ENCODE data around the gene MTHFD2L. TPM values are rescaled to one million over a fixed set of nuclear protein-coding genes. Genes with fewer than 3 reads are reported as not detected.

Gene MTHFD2L
- total RNA-seq, 2 donors from 2014 or later, result 13.2 to 13.8 TPM

DNA sequence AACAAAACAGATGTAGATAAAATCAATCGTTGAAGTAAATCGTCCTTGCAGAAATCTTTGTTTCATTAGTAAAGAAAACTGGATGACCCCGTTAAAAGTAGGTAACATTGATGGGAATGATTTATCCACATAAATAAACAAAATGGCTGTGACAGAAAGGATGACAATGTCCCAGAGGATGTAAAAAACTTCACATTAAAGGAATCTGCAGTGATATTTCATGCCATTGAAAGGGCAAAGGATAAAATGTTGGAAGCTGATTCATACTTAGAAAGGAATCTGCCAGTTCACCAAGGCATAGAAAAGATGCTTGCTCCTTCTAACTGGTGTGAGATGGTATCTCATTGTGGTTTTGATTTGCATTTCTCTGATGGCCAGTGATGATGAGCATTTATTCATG, 126.1 kb downstream of the MTHFD2L start:
- intact Hi-C loops (cut with DNase I), result no loop called here
- H3K27me3 ChIP-seq, result no peaks in the 10 kb centered on the region
- WGBS, 2 donors, result 28 to 35% methylated on average over 3 of the region's 3 CpGs
- DNase-seq (no peak), ATAC-seq (no peak)
- no peaks in the 10 kb centered on the region for H3K36me3 ChIP-seq (replicated peaks in 1 of 2; ENCODE audit: insufficient read depth in 1 of 2, low read depth in 2 of 2)
- H3K9me3 ChIP-seq, result no peaks in the 10 kb centered on the region
- H3K27ac ChIP-seq, result no peak overlapping the region
- peaks cover 8% of the 10 kb centered on the region for H3K4me1 ChIP-seq
- no peak for TF ChIP-seq POLR2A (IDR thresholded peaks at IDR 0.05)
- TF ChIP-seq, protein P1, sequence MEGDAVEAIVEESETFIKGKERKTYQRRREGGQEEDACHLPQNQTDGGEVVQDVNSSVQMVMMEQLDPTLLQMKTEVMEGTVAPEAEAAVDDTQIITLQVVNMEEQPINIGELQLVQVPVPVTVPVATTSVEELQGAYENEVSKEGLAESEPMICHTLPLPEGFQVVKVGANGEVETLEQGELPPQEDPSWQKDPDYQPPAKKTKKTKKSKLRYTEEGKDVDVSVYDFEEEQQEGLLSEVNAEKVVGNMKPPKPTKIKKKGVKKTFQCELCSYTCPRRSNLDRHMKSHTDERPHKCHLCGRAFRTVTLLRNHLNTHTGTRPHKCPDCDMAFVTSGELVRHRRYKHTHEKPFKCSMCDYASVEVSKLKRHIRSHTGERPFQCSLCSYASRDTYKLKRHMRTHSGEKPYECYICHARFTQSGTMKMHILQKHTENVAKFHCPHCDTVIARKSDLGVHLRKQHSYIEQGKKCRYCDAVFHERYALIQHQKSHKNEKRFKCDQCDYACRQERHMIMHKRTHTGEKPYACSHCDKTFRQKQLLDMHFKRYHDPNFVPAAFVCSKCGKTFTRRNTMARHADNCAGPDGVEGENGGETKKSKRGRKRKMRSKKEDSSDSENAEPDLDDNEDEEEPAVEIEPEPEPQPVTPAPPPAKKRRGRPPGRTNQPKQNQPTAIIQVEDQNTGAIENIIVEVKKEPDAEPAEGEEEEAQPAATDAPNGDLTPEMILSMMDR (IDR thresholded peaks at IDR 0.05), result no peak
- no peak overlapping the region for H3K4me3 ChIP-seq

DNA sequence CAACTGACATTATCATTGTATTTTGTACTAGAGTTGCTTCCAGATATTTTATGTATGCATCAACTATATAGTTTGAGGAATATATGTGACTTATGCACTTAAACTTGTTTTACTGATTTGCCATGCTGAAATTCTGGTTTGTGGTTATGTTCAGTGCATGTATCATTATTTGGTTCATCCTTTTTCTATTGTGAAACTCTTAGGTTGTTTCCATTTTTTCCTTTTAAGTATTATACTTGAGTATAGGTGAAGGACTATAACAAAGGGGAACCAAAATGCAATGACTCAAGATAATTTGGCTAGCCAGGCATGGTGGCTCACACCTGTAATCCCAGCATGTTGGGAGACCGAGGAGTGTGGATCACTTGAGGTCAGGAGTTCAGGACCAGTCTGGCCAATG, 129.2 kb downstream of the MTHFD2L start:
- intact Hi-C loops (cut with DNase I), result no loop called here
- no peak for DNase-seq
- 94 to 96% methylated on average over 1 of the region's 1 CpG for WGBS, 2 donors
- no peak for ATAC-seq
- TF ChIP-seq, protein P1 (IDR thresholded peaks at IDR 0.05), result no peak
- no peak for TF ChIP-seq POLR2A (IDR thresholded peaks at IDR 0.05)
- Histone ChIP-seq H3K9me3 (no peaks in the 10 kb centered on the region), H3K27ac (no peak overlapping the region), H3K4me3 (no peak overlapping the region), H3K27me3 (no peaks in the 10 kb centered on the region), H3K4me1 (peaks cover 8% of the 10 kb centered on the region), H3K36me3 (replicated peaks in 1 of 2; ENCODE audit: insufficient read depth in 1 of 2, low read depth in 2 of 2) (no peaks in the 10 kb centered on the region)

DNA sequence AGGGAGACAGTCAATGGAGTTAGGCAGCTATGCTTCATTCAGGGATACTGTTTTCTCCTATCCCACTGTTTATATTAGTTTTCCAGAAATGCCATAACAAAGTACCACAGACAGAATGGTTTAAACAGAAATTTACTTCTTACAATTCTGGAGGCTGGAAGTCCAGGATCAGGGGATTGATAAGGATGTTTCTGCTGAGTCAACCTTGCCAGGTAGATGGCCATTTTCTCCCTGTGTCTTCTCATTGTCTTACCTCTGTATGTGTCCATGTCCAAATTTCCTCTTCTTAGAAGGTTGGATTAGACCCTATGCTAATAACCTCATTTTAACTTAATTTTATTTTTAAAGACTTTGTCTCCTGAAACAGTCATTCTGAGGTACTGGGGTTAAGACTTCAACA, 129.9 kb downstream of the MTHFD2L start:
- DNase-seq, result no peak
- TF ChIP-seq, protein P1 (IDR thresholded peaks at IDR 0.05), result no peak
- no peak for TF ChIP-seq POLR2A (IDR thresholded peaks at IDR 0.05)
- no peak overlapping the region for H3K27ac ChIP-seq
- H3K36me3 ChIP-seq (replicated peaks in 1 of 2; ENCODE audit: insufficient read depth in 1 of 2, low read depth in 2 of 2), result no peaks in the 10 kb centered on the region
- H3K9me3 ChIP-seq, result no peaks in the 10 kb centered on the region
- H3K4me3 ChIP-seq, result no peak overlapping the region
- H3K27me3 ChIP-seq, result no peaks in the 10 kb centered on the region
- no peak for ATAC-seq
- peaks cover 8% of the 10 kb centered on the region for H3K4me1 ChIP-seq
- intact Hi-C loops (cut with DNase I), result no loop called here

GRCh38 chr4:74291471-74291870, 133.6 kb downstream of the MTHFD2L start:
- no peak for ATAC-seq
- H3K9me3 ChIP-seq, result no peaks in the 10 kb centered on the region
- H3K27me3 ChIP-seq, result no peaks in the 10 kb centered on the region
- H3K4me3 ChIP-seq, result no peak overlapping the region
- H3K36me3 ChIP-seq (replicated peaks in 1 of 2; ENCODE audit: insufficient read depth in 1 of 2, low read depth in 2 of 2), result no peaks in the 10 kb centered on the region
- intact Hi-C loops (cut with DNase I), result no loop called here
- no peaks in the 10 kb centered on the region for H3K4me1 ChIP-seq
- TF ChIP-seq POLR2A (IDR thresholded peaks at IDR 0.05), result no peak
- TF ChIP-seq, protein P1 (IDR thresholded peaks at IDR 0.05), result no peak
- no peak for DNase-seq
- no peak overlapping the region for H3K27ac ChIP-seq
- 79 to 96% methylated on average over 1 of the region's 1 CpG for WGBS, 2 donors

DNA sequence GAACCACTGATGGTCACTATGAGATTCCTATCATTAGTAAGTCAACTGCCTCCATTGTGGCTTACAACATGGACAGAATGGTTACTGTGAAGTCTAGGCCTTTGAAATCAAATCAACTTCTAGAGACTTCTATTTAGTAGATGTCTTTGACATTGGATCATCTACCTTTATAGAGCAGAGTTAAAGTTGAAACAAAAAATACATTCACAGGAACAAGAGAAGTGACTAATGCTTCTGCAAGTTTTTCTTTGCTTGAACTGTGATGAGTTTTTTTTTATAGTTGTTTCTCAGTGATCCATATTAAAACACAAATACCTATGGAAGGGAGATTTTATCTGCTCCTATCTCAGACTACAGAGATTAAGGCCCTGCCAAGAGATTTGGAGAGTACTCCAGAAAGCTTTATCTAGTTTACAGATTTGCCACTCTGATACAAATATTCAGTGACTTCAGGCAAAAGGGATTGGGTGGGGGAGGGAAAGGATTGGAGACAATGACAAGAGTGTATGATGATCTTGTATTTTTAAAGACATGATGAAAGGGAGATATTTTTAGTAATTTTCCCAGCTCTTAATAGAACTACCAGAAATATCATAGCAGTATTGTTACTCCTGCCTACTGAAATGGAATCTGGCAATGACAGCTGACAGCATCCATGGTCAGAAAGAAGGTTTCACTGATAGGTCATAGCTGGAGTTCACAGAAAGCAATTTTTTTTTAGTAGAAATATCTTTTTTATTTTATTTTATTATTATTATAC, 134.4 kb downstream of the MTHFD2L start:
- intact Hi-C loops (cut with DNase I), result no loop called here
- Histone ChIP-seq H3K4me3 (no peak overlapping the region), H3K27me3 (no peaks in the 10 kb centered on the region), H3K9me3 (no peaks in the 10 kb centered on the region), H3K4me1 (no peaks in the 10 kb centered on the region), H3K36me3 (replicated peaks in 1 of 2; ENCODE audit: insufficient read depth in 1 of 2, low read depth in 2 of 2) (no peaks in the 10 kb centered on the region), H3K27ac (no peak overlapping the region)
- ATAC-seq, result no peak
- no peak for DNase-seq
- no peak for TF ChIP-seq POLR2A (IDR thresholded peaks at IDR 0.05)
- TF ChIP-seq, protein P1 (IDR thresholded peaks at IDR 0.05), result no peak

Measured in body of pancreas (tissue), 4 donors.